LNCaP clone FGC (cell line): ENCODE measurements around the gene ZNF521.

Experiments used
- DNase-seq: peaks from one replicate; pipeline ENCODE4 v3.0.0-alpha.2; 2011; ENCODE audit warnings: low read depth
- H3K4me3 ChIP-seq: 2 replicates; pipeline ENCODE4 v1.5.1; 2011; ENCODE audit warnings: mild to moderate bottlenecking, low read depth, low read length, control low read depth
- CTCF ChIP-seq: IDR thresholded peaks from 2 replicates; pipeline ENCODE4 v1.5.1; 2012; ENCODE audit warnings: mild to moderate bottlenecking; ENCODE audit not compliant: control insufficient read depth, insufficient read depth; ENCODE audit errors: extremely low read depth

Gene ZNF521

GRCh38 chr18:25308381-25308780 is 43.6 kb downstream of the ZNF521 start:
- TF ChIP-seq CTCF: no peak
- no peak overlapping the region for H3K4me3 ChIP-seq
- DNase-seq: no peak

GRCh38 chr18:25307192-25307591 is 44.8 kb downstream of the ZNF521 start:
- DNase-seq: no peak
- TF ChIP-seq CTCF: no peak
- no peak overlapping the region for H3K4me3 ChIP-seq

- H3K4me3 ChIP-seq: no peak overlapping the region
- TF ChIP-seq CTCF: no peak
- no peak for DNase-seq
These were observed 45.3 kb downstream of the ZNF521 start for GRCh38 chr18:25306671-25307070.

- no peak for TF ChIP-seq CTCF
- no peak overlapping the region for H3K4me3 ChIP-seq
- no peak for DNase-seq
These were observed 46.4 kb downstream of the ZNF521 start for GRCh38 chr18:25305584-25305983.

GRCh38 chr18:25300492-25300891 is 51.5 kb downstream of the ZNF521 start:
- no peak for TF ChIP-seq CTCF
- no peak for DNase-seq
- no peak overlapping the region for H3K4me3 ChIP-seq

GRCh38 chr18:25299426-25300300 is 52.3 kb downstream of the ZNF521 start:
- no peak for DNase-seq
- TF ChIP-seq CTCF: no peak
- no peak overlapping the region for H3K4me3 ChIP-seq

GRCh38 chr18:25298853-25299274 is 53.1 kb downstream of the ZNF521 start:
- no peak for TF ChIP-seq CTCF
- no peak for DNase-seq
- no peak overlapping the region for H3K4me3 ChIP-seq
